ENCODE measurements around the gene CCDC144A.
"Not testable (repeated sequence)": the region's sequence is repeated elsewhere in the genome, so short reads cannot be mapped to it uniquely, and the experiment has no call there.

The CCDC144A gene

GRCh38 chr17:16689731-16690281 is at the start of gene CCDC144A:
TSS of gene CCDC144A (plus strand) at chr17:16690241. CDS start at chr17:16690401, 160 bp downstream.
- not testable (repeated sequence) for DNase-seq

DNA sequence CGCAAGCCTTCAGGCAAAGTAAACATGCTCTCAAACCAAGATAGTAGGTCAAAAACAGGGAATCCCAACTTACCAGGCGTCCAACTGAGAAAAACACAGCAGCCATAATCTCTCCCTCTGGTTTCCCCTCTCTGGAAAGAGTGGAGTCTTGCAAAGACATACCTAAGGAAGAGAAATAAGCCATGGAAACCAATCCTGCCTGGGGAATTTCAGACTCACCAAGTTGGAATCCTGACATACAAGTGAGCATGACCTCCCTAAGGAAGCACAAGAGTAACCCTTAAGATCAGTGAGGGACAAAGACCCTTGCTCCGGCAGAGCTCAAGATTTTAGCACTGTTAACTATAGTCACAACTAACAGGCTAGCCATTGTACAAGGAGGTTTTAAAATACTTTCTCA is 40.5 kb upstream of the CCDC144A start:
- no peak for DNase-seq

GRCh38 chr17:16652252-16652651 is 37.8 kb upstream of the CCDC144A start:
- DNase-seq: no peak

DNA sequence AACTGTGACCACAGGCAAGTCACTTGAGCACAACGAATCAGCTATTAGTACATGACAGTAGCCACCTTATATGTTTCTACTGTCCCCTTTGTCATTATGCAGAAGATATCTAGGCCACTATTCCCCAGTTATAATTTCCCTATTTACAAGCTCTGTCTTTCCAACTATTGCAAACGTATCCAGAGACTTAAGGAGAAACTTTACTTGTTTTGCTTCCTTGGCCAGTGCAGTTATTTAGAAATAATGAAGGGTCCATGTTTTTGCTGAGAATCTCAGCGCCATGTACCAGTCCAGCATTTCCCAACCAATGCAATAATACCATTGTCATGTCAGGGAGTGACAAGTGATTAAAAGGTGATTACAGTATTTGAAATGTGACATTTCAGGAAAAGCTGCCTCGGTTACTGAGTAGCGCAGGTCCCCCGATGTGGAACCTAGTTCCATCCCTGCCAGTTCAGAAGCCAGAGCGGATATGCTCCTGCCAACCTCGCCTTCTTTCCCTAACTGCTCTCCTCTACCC is 37.1 kb upstream of the CCDC144A start:
- no peak for DNase-seq

- DNase-seq: peak; percentile 98
Observed at GRCh38 chr17:16653367-16654041, 36.5 kb upstream of the CCDC144A start, which contains the start of gene ZNF624. TSS of gene ZNF624 (minus strand) at chr17:16653850.

- DNase-seq: no peak
Observed at GRCh38 chr17:16661217-16661616, 28.8 kb upstream of the CCDC144A start.

GRCh38 chr17:16662936-16663335 is 27.1 kb upstream of the CCDC144A start:
- DNase-seq: no peak

DNA sequence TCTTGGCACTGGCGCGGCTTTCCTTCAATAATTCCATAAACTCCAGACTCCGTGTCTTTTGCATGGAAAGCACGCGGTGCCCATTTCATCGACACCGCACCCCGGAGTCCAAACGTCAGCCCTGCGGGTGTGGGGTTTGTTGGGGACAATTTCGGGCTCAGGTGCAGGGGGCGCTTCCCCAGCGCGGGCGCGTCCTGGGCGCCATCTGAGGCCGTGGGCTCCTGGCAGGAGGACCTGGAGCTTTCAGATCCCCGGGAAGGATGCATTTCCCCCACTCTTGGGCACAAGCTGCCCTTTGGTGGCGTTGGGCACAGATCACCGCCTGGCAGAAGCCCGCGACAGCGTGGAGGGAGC is 23.5 kb upstream of the CCDC144A start:
- DNase-seq: not testable (repeated sequence)

- peak; percentile 76 for DNase-seq
Observed at GRCh38 chr17:16666907-16667636, 23.0 kb upstream of the CCDC144A start.

GRCh38 chr17:16676676-16677268 is 13.3 kb upstream of the CCDC144A start:
- DNase-seq: peak; percentile 48

DNA sequence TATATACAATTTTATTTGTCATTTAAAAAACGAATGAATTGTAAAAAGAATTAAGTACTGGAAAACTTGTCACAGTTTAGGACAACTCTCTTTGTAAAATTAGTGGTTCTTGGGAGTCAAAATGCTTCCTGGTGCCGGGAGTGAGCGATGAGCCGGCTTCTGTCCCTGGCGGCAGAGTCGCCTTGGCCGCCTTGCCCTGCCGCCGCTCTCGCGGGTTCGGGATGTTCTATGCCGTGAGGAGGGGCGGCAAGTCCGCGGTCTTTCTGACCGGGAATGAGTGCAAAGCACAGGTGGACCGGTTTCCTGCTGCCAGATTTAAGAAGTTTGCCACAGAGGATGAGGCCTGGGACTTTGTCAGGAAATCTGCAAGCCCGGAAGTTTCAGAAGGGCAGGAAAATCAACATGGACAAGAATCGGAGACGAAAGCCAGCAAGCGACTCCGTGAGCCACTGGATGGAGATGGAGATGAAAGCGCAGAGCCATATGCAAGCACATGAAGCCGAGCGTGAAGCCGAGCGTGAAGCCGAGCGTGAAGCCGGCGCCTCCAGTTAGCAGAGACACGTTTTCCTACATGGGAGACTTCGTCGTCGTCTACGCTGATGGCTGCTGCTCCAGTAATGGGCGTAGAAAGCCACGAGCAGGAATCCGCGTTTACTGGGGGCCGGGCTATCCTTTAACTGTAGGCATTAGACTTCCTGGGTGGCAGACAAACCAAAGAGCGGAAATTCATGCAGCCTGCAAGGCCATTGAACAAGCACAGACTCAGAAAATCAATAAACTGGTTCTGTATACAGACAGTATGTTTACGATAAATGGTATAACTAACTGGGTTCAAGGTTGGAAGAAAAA is 6.5 kb upstream of the CCDC144A start:
- peak; percentile 82 for DNase-seq

- not testable (repeated sequence) for DNase-seq
Observed at GRCh38 chr17:16686019-16686418, 4.0 kb upstream of the CCDC144A start.

- DNase-seq: not testable (repeated sequence)
Observed at GRCh38 chr17:16687151-16687550, 2.9 kb upstream of the CCDC144A start.

GRCh38 chr17:16690447-16690846 is 406 bp downstream of the CCDC144A start:
- DNase-seq: not testable (repeated sequence)

GRCh38 chr17:16697603-16698002 is 7.6 kb downstream of the CCDC144A start:
- not testable (repeated sequence) for DNase-seq

- DNase-seq: peak; percentile 59
Observed at GRCh38 chr17:16745492-16746203, 55.6 kb downstream of the CCDC144A start.

DNA sequence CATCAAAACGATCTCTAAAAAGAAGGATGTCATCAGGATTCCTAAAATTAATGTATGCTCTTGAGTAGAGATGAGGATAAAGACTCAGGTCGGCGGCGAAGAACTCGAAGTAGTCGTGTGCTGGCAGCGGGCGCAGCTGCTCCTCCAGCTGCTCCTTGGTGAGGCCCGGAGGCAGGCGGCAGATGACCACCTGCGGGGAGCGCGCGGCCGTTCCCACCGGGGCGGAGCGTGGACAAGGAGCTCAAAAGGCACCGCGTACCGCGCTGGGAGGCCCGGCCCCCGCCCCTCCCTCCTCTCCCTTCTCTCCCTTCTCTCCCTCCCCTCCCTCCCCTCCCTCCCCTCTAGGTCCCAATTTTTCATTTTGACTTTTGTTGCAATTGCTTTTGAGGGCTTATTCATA is 56.5 kb downstream of the CCDC144A start:
- peak; percentile 24 for DNase-seq

GRCh38 chr17:16750515-16750914 is 60.5 kb downstream of the CCDC144A start:
- DNase-seq: not testable (repeated sequence)

- peak; percentile 50 for DNase-seq
Observed at GRCh38 chr17:16751224-16751923, 61.3 kb downstream of the CCDC144A start.

DNA sequence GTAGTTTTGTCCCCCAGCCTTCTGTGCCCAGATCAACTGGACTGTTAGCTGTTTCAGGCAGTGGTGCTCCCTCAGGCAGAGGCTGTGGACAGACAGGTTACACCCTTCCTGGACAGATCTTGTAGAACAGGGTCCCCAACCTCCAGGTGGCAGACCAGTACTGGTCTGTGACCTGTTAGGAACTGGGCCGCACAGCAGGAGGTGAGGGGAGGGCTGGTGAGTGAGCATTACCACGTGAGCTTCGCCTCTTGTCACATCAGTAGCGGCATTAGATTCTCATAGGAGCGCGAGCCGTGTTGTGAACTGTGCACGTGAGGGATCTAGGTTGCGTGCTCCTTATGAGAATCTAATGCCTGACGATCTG is 61.9 kb downstream of the CCDC144A start:
- not testable (repeated sequence) for DNase-seq

- DNase-seq: not testable (repeated sequence)
Observed at GRCh38 chr17:16757520-16757919, 67.5 kb downstream of the CCDC144A start.

All from eye (tissue), 1 donor.